Fibroblast of lung (primary cell): ENCODE data around the gene IL17D.

ENCODE experiments used
- EZH2 ChIP-seq: IDR thresholded peaks from 2 replicates; pipeline ENCODE4 v1.5.1; 2012; ENCODE audit warnings: low read length, control low read depth, mild to moderate bottlenecking; ENCODE audit errors: missing control alignments
- TF ChIP-seq, protein P1 (sequence below), 2 donors: IDR thresholded peaks in 1 of 2; conservative IDR thresholded peaks in 1 of 2; 1 replicate in 1 of 2; 2 replicates in 1 of 2; pipeline ENCODE4 v1.5.1; 2011 to 2012; ENCODE audit warnings: low read length in 2 of 2, control low read depth in 1 of 2, inconsistent platforms in 1 of 2, low read depth in 1 of 2, mild to moderate bottlenecking in 1 of 2

DNA sequence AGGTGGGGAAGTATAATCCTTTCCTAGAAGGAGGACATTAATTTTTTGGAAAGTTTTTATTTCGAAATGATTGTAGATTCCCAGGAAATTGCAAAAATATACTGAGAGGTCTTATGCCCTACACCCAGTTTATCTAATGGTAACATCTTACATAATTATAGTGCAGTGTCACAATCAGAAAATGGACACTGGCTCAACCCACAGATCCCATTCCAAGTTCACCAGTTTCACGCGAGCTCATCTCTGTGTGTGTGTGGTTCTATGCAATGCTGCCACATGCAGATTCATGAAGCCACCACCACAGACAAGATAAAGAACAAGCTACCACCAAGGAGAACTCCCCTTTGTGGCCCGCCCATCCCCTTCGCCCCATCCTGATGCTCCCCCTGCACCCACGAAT, 24.4 kb downstream of the IL17D start:
- TF ChIP-seq, protein P1, sequence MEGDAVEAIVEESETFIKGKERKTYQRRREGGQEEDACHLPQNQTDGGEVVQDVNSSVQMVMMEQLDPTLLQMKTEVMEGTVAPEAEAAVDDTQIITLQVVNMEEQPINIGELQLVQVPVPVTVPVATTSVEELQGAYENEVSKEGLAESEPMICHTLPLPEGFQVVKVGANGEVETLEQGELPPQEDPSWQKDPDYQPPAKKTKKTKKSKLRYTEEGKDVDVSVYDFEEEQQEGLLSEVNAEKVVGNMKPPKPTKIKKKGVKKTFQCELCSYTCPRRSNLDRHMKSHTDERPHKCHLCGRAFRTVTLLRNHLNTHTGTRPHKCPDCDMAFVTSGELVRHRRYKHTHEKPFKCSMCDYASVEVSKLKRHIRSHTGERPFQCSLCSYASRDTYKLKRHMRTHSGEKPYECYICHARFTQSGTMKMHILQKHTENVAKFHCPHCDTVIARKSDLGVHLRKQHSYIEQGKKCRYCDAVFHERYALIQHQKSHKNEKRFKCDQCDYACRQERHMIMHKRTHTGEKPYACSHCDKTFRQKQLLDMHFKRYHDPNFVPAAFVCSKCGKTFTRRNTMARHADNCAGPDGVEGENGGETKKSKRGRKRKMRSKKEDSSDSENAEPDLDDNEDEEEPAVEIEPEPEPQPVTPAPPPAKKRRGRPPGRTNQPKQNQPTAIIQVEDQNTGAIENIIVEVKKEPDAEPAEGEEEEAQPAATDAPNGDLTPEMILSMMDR (conservative IDR thresholded peaks at IDR 0.05 in 1 of 2, IDR thresholded peaks at IDR 0.05 in 1 of 2; ENCODE audit: low read depth in 1 of 2, low read length in 2 of 2): no peak
- TF ChIP-seq EZH2: no peak
